GM18498 (cell line): ENCODE results near the gene INTS11.
"Not testable (repeated sequence)": the region's sequence is repeated elsewhere in the genome, so short reads cannot be mapped to it uniquely, and the experiment has no call there.

Experiments
- ATAC-seq: cut with Tn5 transposase; IDR thresholded peaks from one replicate; pipeline ENCODE4 v1.9.1; 2021; ENCODE audit warnings: mild to moderate bottlenecking, moderate library complexity; ENCODE audit not compliant: unreplicated experiment

The INTS11 gene

DNA sequence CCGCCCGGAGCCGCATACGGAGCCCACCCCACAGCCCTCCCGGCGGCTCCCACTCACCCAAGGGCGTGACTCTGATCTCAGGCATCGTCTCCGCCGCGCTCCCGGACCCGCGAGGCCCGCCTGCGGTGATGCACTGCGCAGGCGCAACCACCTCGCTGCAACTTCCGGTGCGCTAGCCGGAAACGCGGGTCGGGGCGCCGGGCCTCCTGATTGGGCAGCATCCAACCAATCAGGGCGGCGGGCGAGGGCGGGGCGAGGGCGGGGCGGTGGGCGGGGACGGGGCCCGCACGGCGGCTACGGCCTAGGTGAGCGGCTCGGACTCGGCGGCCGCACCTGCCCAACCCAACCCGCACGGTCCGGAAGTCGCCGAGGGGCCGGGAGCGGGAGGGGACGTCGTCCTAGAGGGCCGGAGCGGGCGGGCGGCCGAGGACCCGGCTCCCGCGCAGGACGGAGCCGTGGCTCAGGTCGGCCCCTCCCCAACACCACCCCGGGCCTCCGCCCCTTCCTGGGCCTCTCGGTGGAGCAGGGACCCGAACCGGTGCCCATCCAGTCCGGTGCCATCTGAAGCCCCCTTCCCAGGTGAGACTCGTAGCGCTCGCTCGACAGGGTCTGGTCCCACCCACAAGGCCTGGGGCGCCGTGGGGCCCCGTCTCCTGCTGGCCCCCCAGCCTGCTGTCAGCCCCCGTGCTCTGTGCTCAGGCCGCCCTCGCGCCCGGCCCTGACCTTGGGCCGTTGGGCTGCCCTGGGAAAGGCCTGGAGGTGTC, at the start of gene INTS11, which contains the start of gene CPTP:
Gene INTS11 (minus strand): TSS at position 137 of the 764 bp plus-strand sequence. CDS start 52 bp downstream, at position 85.
Gene CPTP (plus strand): TSS at position 279 of the 764 bp plus-strand sequence. CDS start 2,109 bp downstream, outside the sequence.
- ATAC-seq, result peak; percentile 80

DNA sequence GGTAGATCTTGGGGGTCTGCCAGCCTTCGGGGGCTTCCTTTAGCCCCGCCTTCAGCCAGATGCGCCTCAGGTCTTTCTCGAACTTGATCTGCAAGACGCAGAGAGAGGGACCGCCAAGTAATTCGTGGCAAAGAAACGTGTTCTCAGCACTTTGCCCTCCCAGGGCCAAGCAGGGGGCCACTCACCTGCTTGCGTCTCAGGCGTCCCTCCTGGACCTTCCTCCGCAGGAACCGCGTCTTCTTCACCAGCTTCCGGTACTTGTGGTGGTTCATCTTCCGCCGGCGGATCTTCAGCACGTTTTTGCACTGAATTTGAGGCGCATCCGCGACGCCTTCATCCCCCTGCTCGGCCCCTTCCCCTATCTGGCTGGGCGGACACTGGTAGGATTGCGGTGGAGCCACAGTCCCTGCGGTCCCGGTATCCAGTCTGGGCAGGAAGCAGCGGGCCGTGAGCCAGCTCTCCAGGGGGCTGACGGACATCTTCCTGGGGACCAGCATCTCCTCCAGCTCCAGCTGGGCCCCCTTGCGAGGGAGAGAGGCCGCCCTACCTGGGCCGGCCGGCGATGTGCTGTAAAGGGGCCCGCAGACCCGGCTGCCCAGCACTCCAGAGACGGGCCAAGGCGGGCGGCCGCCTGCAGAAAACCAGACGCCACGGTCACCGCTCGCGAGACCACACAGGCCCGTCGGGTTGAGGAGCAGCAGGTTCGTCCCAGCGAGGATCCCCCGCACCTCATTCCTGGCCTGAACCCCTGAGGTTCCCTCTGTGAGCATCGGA, 49.5 kb upstream of the INTS11 start:
- no peak for ATAC-seq

DNA sequence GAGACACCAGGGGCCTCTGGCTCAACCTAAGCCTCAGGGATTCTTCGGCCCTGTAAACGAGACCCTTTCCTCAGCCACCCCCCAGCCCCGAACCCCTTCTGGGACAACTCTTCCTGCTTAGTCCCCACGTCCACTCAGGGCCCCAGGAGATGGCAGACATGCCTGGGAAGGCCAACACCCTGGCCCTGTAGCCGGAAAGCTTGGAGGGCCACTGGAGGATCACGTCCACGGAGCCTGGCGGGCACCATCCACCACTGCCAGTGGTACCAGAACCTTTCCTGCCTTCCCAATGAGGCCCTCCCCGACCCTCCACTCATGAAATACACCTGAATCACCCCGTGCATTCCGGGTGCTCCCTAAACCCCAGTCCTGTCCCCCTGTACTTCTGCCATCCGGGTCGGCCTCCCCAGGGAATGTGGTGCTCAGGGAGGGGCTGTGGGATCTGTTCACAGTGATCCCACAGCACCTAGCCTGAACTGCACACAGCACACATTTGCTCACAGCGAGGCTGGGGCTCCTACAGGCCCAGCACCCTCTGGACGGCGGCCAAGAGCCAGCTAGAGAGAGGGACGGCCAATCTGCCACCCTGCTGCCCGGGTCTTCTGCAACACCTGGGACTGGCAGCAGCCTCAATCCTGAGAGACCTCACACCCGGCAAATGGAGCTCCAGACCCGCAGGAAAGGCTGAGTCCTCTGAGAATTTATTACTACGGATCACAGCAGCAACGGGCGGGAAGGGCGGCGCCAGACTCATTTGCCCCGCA, 48.8 kb upstream of the INTS11 start:
- ATAC-seq, result no peak

DNA sequence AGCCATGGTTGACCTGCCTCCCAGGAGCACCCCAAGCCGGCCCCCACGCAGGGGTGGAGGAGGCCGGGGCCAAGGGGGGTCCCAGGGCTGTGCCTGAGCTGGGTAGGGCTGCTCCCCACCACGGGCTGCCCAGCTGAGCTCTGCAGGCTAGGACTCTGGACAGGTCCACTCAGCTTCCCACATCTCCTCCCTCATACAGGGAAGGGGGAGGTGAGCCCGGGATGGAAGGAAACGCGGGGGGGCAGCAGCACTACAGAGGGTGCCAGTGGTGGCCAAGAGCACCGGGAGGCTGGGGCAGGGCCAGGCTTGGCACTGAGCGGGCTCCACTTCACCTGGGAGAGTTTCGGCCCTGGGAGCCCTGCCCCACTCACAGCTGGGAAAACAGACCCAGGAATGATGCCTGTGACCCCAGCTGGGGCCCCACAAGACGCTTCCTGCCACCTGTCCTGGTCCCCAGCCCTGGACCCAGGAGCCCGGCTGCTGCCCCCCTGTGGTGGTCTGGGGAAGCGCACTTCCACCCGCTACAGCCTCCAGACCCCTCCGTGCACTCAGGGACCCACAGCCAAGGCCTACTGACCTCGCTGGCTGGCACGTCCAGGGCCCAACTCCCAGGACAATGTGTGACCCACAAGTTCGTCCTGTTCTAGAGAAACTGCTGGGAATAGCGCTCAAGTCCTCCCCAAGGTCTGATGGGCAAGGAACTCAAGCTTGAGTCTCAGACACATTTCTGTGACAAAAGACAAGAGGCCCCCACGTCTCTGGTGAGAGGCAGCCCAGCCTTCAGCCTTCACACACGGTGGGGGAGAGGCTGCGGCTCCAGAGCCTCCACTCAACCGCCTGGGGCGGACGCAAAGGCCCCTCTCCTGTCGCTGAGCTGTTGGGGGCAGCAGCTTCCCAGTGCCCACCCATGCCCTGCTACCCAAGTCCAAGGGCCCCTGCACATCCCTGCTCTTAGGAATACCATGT, 47.6 kb upstream of the INTS11 start:
- no peak for ATAC-seq

DNA sequence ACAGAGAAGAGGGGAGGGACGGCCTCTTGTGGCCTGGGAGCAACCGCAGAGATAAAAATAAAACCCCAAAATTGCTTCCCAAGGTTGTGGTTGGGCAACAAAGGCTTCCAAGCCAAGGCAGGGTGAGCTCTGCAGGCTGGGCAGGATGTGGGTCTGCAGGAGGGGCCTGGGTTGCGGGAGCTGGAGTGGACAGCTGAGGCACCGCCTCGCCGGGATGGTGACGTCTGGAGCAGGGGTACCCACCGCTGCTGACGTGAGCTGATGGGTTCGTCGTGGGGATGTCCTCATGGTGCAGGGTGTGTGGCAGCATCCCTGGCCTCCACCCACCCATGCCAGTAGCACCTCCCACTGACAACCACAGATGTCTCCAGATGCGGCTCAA, 46.9 kb upstream of the INTS11 start:
- no peak for ATAC-seq

DNA sequence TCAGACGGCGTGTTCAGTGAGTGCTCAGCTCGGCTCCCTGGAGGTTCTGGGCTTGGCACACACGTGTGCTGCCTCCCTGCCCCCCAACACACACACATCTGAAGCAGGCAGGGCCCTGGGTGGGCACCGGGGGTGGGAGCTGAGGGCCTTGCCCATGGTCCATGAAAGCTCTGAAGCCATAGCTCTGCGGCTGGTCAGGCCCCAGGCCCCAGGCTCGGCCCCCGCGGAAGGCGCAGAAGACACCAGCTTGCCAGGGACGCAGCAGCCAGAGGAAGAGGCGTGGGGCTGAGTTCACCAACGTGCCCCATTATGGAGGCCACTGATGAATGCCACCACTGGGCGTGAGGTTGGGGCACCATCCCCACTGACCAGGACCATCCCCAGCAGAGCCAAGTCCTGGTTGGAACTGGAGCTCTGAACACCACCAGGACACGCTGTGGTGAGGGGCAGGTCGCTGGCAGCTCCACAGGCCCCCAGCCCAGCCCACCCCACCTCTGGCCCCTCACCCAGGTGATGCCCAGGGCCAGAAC, 46.4 kb upstream of the INTS11 start:
- no peak for ATAC-seq

DNA sequence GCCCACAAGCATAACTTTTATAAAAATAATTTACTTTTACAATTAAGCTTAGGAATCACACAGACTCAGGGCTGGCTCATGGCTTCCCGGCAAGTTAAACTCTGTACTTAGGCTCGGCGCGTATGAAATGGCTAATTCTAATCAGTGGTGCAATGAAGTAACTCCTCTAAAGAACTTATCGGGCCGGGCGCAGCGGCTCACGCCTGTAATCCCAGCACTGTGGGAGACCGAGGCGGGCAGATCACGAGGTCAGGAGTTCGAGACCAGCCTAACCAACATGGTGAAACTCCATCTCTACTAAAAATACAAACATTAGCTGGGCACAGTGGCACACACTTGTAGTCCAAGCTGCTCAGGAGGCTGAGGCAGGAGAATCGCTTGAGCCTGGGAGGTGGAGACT, 45.6 kb upstream of the INTS11 start:
- ATAC-seq, result not testable (repeated sequence)

DNA sequence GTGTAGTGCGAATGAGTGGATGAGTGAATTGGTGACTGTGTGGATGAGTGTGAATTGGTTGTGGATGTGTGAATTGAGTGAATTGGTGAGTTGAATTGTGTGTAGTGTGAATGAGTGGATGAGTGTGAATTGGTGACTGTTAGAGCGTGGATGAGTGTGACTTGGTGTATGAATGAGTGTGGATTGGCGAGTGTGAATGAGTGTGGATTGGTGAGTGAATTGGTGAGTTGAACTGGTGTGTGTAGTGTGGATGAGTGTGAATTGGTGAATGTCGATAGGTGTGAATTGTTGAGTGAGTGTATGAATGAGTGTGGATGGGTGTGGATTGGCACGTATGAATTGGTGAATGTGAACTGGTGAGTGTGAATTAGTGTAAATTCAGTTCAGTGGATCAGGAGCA, 42.9 kb upstream of the INTS11 start:
- no peak for ATAC-seq

DNA sequence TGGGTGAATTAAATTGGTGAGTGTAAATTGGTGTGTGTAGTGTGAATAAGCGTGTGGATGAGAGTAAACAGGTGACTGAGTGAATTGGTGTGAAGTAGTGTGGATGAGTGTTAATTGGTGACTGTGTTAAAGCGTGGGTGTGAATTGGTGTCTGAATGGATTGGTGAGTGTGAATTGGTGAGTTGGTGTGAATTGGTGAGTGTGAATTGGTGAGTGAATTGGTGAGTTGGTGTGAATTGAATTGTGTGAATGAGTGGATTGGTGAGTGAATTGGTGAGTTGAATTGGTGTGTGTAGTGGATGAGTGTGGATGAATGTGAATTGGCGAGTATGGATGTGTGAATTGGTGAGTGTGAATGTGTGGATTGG, 42.2 kb upstream of the INTS11 start:
- no peak for ATAC-seq

DNA sequence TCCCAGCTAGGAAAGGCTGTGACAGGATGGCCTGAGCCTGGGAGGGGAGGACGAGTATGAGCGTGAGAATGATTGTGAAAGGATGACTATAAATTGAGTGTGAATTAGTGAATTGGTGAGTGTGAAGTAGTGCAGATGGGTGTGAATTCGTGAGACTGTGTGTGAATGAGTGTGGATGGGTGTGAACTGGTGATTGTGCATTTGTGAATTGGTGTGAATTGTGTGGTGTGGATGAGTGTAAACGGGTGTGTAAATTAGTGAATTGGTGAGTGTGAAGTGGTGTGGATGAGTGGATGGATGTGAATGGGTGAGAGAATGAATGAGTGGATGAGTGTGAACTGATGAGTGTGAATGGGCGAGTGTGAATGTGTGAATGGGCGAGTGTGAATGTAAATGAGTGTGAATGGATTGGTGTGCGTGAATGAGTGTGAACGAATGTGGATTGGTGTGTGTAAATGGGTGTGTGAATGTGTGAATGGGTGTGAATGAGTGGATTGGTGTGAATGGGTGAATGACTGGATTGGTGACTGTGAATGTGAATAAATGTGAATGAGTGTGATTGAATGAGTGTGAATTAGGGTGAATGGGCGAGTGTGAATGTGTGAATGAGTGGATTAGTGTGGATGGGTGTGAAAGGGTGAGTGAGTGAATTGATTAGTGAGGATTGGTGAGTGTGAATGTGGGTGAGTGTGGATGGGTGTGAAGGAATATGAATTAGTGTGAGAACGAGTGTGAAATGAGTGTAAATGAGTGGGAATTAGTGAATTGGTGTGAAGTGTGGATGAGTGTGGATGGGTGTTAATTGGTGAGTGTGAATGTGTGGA, 41.6 kb upstream of the INTS11 start:
- ATAC-seq, result no peak

DNA sequence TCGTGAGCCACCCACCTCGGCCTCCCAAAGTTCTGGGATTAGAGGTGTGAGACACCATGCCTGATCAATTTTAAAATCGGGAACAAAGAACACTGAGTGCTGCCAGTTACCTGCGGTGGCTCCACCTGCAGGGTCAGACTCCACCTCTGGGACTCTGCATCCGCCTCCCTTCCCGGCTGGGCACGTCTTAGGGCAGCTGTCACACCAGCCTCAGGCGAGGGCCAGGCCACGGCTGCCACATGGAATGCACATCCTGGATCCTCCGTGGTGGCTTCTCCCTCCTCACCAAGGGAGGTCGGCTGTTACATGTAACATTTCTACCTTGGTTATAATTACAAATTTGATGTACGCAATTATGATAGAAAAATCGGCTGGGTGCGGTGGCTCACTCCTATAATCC, 39.8 kb upstream of the INTS11 start:
- ATAC-seq, result no peak

DNA sequence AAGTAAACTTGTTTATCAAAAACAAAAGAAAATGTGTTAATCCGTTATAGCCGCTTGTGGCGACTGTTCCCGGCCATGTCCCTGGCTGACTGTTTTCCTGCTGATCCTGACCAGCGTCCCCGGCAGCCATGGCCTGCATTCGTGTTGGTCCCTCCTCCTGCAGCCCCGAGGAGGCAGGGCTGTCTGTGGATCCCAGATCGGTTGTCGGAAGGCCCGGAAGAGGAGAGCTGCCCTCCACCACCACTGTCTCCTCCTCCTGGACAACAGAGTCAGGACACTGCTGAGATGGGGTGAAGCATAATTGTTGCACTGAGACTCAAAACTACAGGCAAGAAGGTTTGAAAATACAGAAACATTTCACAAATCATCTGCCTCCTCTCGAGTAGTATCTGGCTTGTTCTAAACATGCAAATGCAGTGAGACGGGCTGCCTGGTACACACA, 37.5 kb upstream of the INTS11 start:
- no peak for ATAC-seq

DNA sequence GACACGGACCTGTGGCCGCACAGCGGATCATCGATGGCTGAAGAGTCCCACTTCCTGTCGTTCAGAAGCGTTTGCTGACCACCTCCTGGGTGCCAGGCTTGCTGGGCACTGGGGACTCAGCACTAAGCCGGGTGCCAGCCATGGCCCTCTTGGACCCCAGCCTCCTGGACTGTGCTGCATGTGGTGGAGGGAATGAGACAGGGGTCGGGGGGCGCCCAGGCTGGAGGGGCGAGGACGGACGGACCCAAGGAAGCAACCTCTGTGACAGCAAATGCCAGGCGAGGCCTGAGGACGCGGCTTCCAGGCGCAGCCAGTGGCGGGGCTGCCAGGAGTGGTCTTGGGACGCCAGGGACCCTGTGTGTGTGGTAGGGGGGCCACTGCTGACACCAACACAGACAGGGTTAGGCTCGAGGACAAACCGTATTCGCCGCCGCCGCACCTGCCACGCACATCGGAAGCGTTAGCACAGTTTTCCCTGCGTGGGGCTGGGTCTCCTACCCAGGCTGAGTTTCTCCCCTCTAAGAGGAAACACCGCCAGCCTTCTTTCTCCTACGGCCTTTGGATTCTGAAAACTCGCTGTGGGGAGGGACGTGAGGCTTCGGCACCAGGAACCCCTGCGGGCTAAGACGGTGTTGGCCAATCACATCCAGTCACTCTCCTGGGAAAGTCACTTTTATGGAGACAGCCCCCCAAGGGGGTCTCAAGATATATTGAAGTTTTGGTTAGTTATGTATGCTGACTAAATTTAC, 36.9 kb upstream of the INTS11 start:
- no peak for ATAC-seq

DNA sequence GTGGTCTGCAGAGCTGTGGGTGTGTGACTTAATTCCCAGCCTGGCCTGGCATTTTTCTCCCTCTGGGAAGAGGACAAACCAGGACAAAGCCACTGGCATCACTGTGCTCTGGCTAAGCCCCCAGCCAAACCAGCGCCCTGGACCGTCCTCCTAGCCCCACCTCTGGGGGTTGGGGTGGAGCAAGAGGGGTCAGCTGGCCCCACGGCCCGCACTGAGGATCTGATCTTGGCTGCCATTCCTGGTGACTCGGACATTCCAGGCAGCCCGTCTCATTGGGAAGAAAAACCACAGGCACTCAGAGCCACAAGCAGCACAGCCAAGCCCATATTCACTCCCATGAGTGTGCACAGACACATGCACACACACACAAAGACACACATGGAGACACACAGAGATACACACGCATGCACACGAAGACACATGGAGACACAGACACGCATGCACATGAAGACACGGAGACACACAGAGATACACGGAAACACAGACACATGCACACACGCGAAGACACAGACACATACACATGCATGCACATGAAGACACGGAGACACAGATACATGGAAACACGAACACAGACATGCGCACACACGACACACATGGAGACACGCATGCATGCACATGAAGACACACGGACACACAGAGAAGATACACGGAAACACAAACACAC, 36.2 kb upstream of the INTS11 start:
- ATAC-seq, result no peak

DNA sequence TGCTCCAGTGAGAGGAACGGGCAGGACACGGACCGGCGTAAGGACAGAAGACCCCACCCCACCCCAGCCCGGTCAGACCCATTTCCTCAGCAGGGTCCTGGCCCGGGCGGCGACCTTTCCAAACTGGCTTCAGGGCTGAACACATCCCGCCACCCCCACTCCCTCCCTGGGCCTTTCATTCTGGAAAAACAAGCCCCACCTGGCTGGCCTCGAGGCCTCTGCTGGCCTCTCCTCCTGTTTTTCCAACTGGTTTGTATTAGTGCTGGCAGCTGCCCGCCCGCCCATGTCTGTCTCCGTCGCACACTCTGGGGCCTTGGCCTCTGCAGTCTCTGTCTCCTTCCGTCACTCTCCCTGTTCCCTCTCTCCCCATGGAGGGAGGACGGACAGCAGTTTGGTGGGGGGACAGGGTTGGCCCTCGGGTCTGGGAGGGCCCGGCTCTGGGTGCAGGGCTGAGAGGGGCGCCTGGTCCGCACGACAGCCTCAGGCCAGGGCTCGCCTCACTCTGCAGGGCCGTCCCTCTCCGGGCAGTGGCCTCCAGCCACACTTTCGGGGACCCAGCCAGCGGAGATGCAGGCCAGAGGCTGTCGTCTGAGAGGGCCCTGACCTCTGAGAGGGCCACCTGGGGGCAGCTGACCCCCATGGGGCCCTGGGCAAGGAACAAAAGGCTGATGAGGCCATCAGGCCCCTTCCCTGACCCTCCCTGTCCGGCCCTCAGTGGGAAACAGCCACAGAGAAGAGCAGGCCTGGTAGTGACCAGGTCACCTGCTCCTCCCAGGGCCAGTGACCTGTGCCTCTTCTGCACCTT, 35.4 kb upstream of the INTS11 start:
- no peak for ATAC-seq

DNA sequence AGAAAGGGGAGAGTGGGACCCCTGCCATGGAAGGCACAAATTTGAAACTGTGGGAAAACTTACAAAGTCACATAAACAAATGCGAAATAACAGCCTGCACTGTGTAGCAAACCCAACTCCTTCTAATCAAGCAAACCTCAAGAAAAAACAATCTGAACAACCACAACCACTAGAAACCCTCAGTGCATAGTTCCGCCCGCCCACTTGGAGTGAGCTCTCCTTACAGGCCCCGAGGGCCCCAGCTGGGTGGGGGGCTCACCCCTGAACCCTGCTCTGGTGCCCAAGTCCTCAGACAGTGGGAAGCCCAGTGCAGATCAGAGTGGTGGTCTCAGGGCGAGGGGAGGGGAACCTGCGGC, 34.8 kb upstream of the INTS11 start:
- ATAC-seq, result no peak
